Panc1 (cell line): ENCODE results near the gene FRS2.

ENCODE experiments used
- CTCF ChIP-seq: fragments of 450-650 bp; IDR thresholded peaks from 2 replicates; pipeline ENCODE4 v1.5.1; 2017; ENCODE audit warnings: mild to moderate bottlenecking
- POLR2AphosphoS5 ChIP-seq: IDR thresholded peaks from 2 replicates; pipeline ENCODE4 v1.6.1; 2012; ENCODE audit warnings: mild to moderate bottlenecking, low read depth, low read length, moderate library complexity
- REST ChIP-seq, 2 experiments: IDR thresholded peaks; 2 replicates each; pipeline ENCODE4 v1.6.1; 2011 to 2012; ENCODE audit warnings: low read depth in 2 of 2, control low read depth in 1 of 2, low read length in 1 of 2, mild to moderate bottlenecking in 1 of 2, moderate library complexity in 1 of 2; ENCODE audit not compliant: insufficient read depth in 1 of 2
- TCF7L2 ChIP-seq: IDR thresholded peaks from 2 replicates; pipeline ENCODE4 v1.6.1; 2011; ENCODE audit warnings: mild to moderate bottlenecking, low read depth, low read length, inconsistent platforms

- TF ChIP-seq TCF7L2, result no peak
- TF ChIP-seq CTCF, result no peak
- TF ChIP-seq POLR2AphosphoS5, result no peak
- TF ChIP-seq REST (IDR thresholded peaks at IDR 0.05; ENCODE audit: insufficient read depth in 1 of 2, low read depth in 2 of 2, low read length in 1 of 2), result no peak
Observed at GRCh38 chr12:69613351-69613750, 143.2 kb downstream of the FRS2 start.
